ENCODE results near the gene LCE3D.
A peak's percentile ranks its signal among the peaks of the same experiment; 100 is the strongest.

DNA sequence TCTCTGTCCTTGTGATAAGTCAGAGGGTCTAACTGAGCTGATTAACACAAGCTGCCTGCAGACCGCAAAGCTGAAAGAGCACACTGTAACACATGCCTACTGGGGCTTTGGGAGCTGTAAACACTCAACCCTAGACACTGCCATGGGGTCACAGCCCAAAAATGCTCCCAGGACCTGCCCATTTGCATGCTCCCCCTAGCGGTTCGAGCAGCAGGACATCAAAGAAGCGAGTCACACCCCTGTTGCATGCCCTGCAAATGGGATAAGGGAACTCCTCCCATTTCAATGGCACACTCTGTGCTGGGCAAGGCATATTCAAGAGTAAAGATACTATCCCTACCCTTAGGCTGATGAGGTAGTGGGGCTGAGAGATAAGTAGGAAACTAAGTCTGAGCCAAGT, 36.5 kb downstream of the LCE3D start:
- TF ChIP-seq, protein P1, sequence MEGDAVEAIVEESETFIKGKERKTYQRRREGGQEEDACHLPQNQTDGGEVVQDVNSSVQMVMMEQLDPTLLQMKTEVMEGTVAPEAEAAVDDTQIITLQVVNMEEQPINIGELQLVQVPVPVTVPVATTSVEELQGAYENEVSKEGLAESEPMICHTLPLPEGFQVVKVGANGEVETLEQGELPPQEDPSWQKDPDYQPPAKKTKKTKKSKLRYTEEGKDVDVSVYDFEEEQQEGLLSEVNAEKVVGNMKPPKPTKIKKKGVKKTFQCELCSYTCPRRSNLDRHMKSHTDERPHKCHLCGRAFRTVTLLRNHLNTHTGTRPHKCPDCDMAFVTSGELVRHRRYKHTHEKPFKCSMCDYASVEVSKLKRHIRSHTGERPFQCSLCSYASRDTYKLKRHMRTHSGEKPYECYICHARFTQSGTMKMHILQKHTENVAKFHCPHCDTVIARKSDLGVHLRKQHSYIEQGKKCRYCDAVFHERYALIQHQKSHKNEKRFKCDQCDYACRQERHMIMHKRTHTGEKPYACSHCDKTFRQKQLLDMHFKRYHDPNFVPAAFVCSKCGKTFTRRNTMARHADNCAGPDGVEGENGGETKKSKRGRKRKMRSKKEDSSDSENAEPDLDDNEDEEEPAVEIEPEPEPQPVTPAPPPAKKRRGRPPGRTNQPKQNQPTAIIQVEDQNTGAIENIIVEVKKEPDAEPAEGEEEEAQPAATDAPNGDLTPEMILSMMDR (conservative IDR thresholded peaks at IDR 0.05 in 1 of 2, IDR thresholded peaks at IDR 0.05 in 1 of 2; ENCODE audit: low read depth in 1 of 2, low read length in 2 of 2): peak in 1 of 2 donors; percentile 9
- no peak for TF ChIP-seq EZH2 (IDR thresholded peaks at IDR 0.05; ENCODE audit: low read length, missing control alignments)

Measured in fibroblast of lung (primary cell).